H1 (cell line): ENCODE data around the gene MAFB. TPM values are rescaled to one million over a fixed set of nuclear protein-coding genes. Genes with fewer than 3 reads are reported as not detected.

Experiments used
- CTCF ChIA-PET: fragments of 300-600 bp; sonication (Branson Sonifier 250); formaldehyde crosslinking; loops from one replicate; lab custom pipeline; 2021; ENCODE audit not compliant: partially characterized antibody; lab: Charles Lee
- POLR2A ChIA-PET: fragments of 300-600 bp; sonication (Branson Sonifier 250); formaldehyde crosslinking; loops from one replicate; lab custom pipeline; 2021; ENCODE audit warnings: inconsistent platforms; ENCODE audit not compliant: partially characterized antibody; lab: Charles Lee
- DNase-seq, 2 experiments: peaks; one replicate each; pipeline versions ENCODE4 v3.0.0 to v3.0.0-alpha.2; 2010 to 2022; ENCODE audit warnings: low spot score in 2 of 2, low read depth in 1 of 2, mixed read lengths in 1 of 2
- FAIRE-seq: peaks from 2 replicates; lab custom pipeline; 2011; peaks lifted over from hg19 to GRCh38; lab: Jason Lieb, UNC
- H2AFZ ChIP-seq: 2 replicates; pipeline ENCODE4 v1.8.1; 2012; ENCODE audit warnings: low read length, inconsistent platforms
- H2AK5ac ChIP-seq: 2 replicates; pipeline ENCODE4 v1.6.1; 2013; ENCODE audit warnings: low read depth, low read length
- H2BK120ac ChIP-seq: replicated peaks from 2 replicates; pipeline ENCODE3; 2013; ENCODE audit warnings: low read depth, low read length, inconsistent platforms
- H2BK12ac ChIP-seq: 2 replicates; pipeline ENCODE4 v1.6.1; 2013; ENCODE audit warnings: low read depth, low read length
- H2BK15ac ChIP-seq: 2 replicates; pipeline ENCODE4 v1.6.1; 2013; ENCODE audit warnings: low read length
- H2BK20ac ChIP-seq: 2 replicates; pipeline ENCODE4 v1.6.1; 2013; ENCODE audit warnings: low read length
- H2BK5ac ChIP-seq: 2 replicates; pipeline ENCODE4 v1.6.1; 2013; ENCODE audit warnings: low read depth, low read length
- H3K14ac ChIP-seq: 2 replicates; pipeline ENCODE4 v1.6.1; 2013; ENCODE audit warnings: inconsistent platforms; ENCODE audit not compliant: insufficient read length
- H3K18ac ChIP-seq: 2 replicates; pipeline ENCODE4 v1.6.1; 2013; ENCODE audit warnings: low read length; ENCODE audit errors: extremely low read depth
- H3K23ac ChIP-seq: 2 replicates; pipeline ENCODE4 v1.6.1; 2013; ENCODE audit warnings: inconsistent platforms; ENCODE audit not compliant: insufficient read length
- H3K23me2 ChIP-seq: 2 replicates; pipeline ENCODE4 v1.6.1; 2013; ENCODE audit warnings: low read depth, low read length
- H3K27ac ChIP-seq: 2 replicates; pipeline ENCODE4 v1.6.1; 2011; ENCODE audit warnings: low read depth, low read length, inconsistent platforms
- H3K27me3 ChIP-seq, 4 experiments: replicated peaks in 1 of 4; 1 replicate in 1 of 4; 2 replicates in 3 of 4; pipeline versions ENCODE4 v1.6.1 to v1.8.1; 2011 to 2013; ENCODE audit warnings: low read length in 3 of 4, mild to moderate bottlenecking in 3 of 4, inconsistent platforms in 2 of 4, mixed read lengths in 2 of 4, moderate library complexity in 1 of 4; ENCODE audit not compliant: control insufficient read depth in 3 of 4, insufficient read depth in 3 of 4; ENCODE audit errors: extremely low read depth in 1 of 4
- H3K36me3 ChIP-seq, 4 experiments: 2 replicates each; pipeline versions ENCODE4 v1.6.1 to v1.8.1; 2011 to 2013; ENCODE audit warnings: mild to moderate bottlenecking in 4 of 4, low read length in 3 of 4, moderate library complexity in 2 of 4, control low read depth in 1 of 4, inconsistent platforms in 1 of 4; ENCODE audit not compliant: insufficient read depth in 4 of 4, control insufficient read depth in 2 of 4
- H3K4ac ChIP-seq: replicated peaks from 2 replicates; pipeline ENCODE3; 2013; ENCODE audit warnings: low read length, low read depth, mixed read lengths, inconsistent platforms; ENCODE audit not compliant: insufficient read length
- H3K4me1 ChIP-seq, 4 experiments: replicated peaks in 1 of 4; 1 replicate in 1 of 4; 2 replicates in 3 of 4; pipeline versions ENCODE4 v1.6.1 to v1.8.1; 2011 to 2013; ENCODE audit warnings: low read length in 3 of 4, inconsistent platforms in 2 of 4, mixed read lengths in 1 of 4; ENCODE audit not compliant: insufficient read depth in 4 of 4, control insufficient read depth in 3 of 4
- H3K4me2 ChIP-seq, 2 experiments: 2 replicates each; pipeline versions ENCODE4 v1.6.1 to v1.8.1; 2011 to 2013; ENCODE audit warnings: low read depth in 2 of 2, low read length in 2 of 2, control low read depth in 1 of 2, inconsistent platforms in 1 of 2, mild to moderate bottlenecking in 1 of 2; ENCODE audit not compliant: insufficient read depth in 1 of 2
- H3K4me3 ChIP-seq, 4 experiments: fragments of 200-600, 300-600 bp in 1 of 4; sonication (generic), shearing (Covaris generic), sonication (Bioruptor Twin) in 1 of 4; 2 replicates each; pipeline versions ENCODE4 v1.5.1 to v1.8.1; 2011 to 2016; ENCODE audit warnings: low read length in 4 of 4, low read depth in 3 of 4, control low read depth in 2 of 4, inconsistent platforms in 2 of 4, mild to moderate bottlenecking in 2 of 4, mixed read lengths in 1 of 4, moderate library complexity in 1 of 4; ENCODE audit not compliant: insufficient read depth in 2 of 4; ENCODE audit errors: extremely low read depth in 1 of 4
- H3K56ac ChIP-seq: replicated peaks from 2 replicates; pipeline ENCODE3; 2013; ENCODE audit warnings: low read depth, mild to moderate bottlenecking, mixed read lengths, low read length, inconsistent platforms; ENCODE audit not compliant: insufficient read length
- H3K79me1 ChIP-seq: 2 replicates; pipeline ENCODE4 v1.6.1; 2013; ENCODE audit warnings: low read depth, low read length, control low read depth
- H3K79me2 ChIP-seq, 2 experiments: 2 replicates each; pipeline versions ENCODE4 v1.6.1 to v1.8.1; 2012 to 2013; ENCODE audit warnings: low read length in 2 of 2, mild to moderate bottlenecking in 2 of 2, inconsistent platforms in 1 of 2; ENCODE audit not compliant: insufficient read depth in 2 of 2, control insufficient read depth in 1 of 2
- H3K9ac ChIP-seq, 4 experiments: replicated peaks in 1 of 4; 1 replicate in 1 of 4; 2 replicates in 3 of 4; pipeline versions ENCODE4 v1.6.1 to v1.8.1; 2011 to 2013; ENCODE audit warnings: low read depth in 3 of 4, low read length in 3 of 4, control low read depth in 2 of 4, mild to moderate bottlenecking in 2 of 4, moderate library complexity in 2 of 4, inconsistent platforms in 1 of 4; ENCODE audit errors: extremely low read depth in 1 of 4
- H3K9me3 ChIP-seq, 2 experiments: 2 replicates each; pipeline versions ENCODE4 v1.6.1 to v1.8.1; 2012 to 2013; ENCODE audit warnings: mild to moderate bottlenecking in 2 of 2, moderate library complexity in 2 of 2, control low read depth in 1 of 2, inconsistent platforms in 1 of 2, low read depth in 1 of 2, low read length in 1 of 2, mixed read lengths in 1 of 2; ENCODE audit not compliant: insufficient read depth in 2 of 2
- H4K20me1 ChIP-seq, 2 experiments: replicated peaks in 1 of 2; 2 replicates each; pipeline versions ENCODE3 to v1.8.1; 2011 to 2013; ENCODE audit warnings: inconsistent platforms in 2 of 2, low read length in 2 of 2, mild to moderate bottlenecking in 1 of 2; ENCODE audit not compliant: insufficient read depth in 2 of 2, control insufficient read depth in 1 of 2
- H4K5ac ChIP-seq: 2 replicates; pipeline ENCODE4 v1.6.1; 2013; ENCODE audit warnings: low read length, low read depth, mixed read lengths, inconsistent platforms; ENCODE audit not compliant: insufficient read length
- H4K8ac ChIP-seq: 2 replicates; pipeline ENCODE4 v1.8.0; 2013; ENCODE audit warnings: mild to moderate bottlenecking, moderate library complexity, low read length, inconsistent platforms; ENCODE audit not compliant: insufficient read depth; ENCODE audit errors: extremely low read depth
- H4K91ac ChIP-seq: replicated peaks from 2 replicates; pipeline ENCODE3; 2013; ENCODE audit warnings: low read length, mixed read lengths, inconsistent platforms; ENCODE audit not compliant: insufficient read length
- CEBPB ChIP-seq: IDR thresholded peaks from 2 replicates; pipeline ENCODE4 v1.6.1; 2012; ENCODE audit warnings: low read depth, low read length
- WGBS, 2 experiments: shearing (Covaris generic) in 1 of 2; methylation state at CpG; one replicate each; pipeline versions ENCODE4 v1.1.6 to v1.1.7; 2013 to 2015; ENCODE audit warnings: low lambda C conversion rate in 2 of 2, mixed read lengths in 2 of 2, inconsistent platforms in 1 of 2, low coverage in 1 of 2, missing lambda C conversion rate in 1 of 2; ENCODE audit not compliant: insufficient replicate concordance in 2 of 2, insufficient coverage in 1 of 2, insufficient read length in 1 of 2; ENCODE audit errors: extremely low coverage in 1 of 2, missing lambda C conversion rate in 1 of 2; 5-methylcytosine and 5-hydroxymethylcytosine counted together
- polyA plus RNA-seq, 7 experiments: library from polyadenylated mRNA; depleted of rRNA in 3 of 7; stranded (reverse) in 5 of 7; unstranded in 2 of 7; fragments of >200 nt in 5 of 7; fragments of 200-250 nt in 2 of 7; gene quantifications; 1 replicate in 5 of 7; 2 replicates in 1 of 7; 4 replicates in 1 of 7; pipeline versions ENCODE4 v1.2.1 to v1.2.3, GENCODE V29; 2011 to 2013; ENCODE audit warnings: missing spikeins in 2 of 7, mixed read lengths in 2 of 7
- total RNA-seq: library from RNA; stranded (reverse); fragmentation: NEBNext Ultra II Directional; extraction: Animal tissue kit (Norgen Biotek cat#: 25700); gene quantifications from 2 replicates; pipeline ENCODE4 v1.2.1, GENCODE V29; 2021

The MAFB gene
- total and polyA plus RNA-seq, 2 of the 8 experiments (the other 6 are each of a cell fraction or from before 2014, with no cell fraction given) = 0.83 to 1.8 TPM

DNA sequence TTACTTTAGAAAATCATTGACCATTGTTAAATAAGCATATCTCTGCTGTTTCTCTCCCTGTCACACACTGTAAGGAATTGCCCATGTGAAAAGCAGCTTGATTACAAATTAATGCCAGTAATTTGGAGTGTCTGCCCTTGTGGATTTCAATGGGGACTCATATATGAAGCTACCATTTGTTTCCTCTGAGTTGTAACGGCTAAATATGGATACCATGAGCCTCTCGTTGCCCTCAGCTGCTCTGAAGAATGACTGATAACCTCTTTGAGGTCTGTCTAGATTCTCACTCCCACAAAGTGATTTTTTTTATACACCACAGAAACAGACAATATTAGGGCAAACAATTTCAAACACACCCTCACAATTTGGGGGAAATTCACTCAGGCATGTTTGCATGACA lies 40.0 kb upstream of the MAFB start:
- no peak overlapping the region for H2AFZ ChIP-seq
- no peaks in the 10 kb centered on the region for H3K27me3 ChIP-seq
- no peaks in the 10 kb centered on the region for H3K23me2 ChIP-seq
- no peak overlapping the region for H2BK20ac ChIP-seq
- no peak overlapping the region for H3K4me3 ChIP-seq
- no peaks in the 10 kb centered on the region for H4K20me1 ChIP-seq
- H3K9ac ChIP-seq = no peak overlapping the region
- no peak overlapping the region for H2AK5ac ChIP-seq
- H2BK5ac ChIP-seq = no peak overlapping the region
- no peak overlapping the region for H3K14ac ChIP-seq
- no peak for DNase-seq
- ChIA-PET POLR2A (no interaction called here), CTCF (interaction anchor here (0.7 to 0.9 kb wide), 2 partner anchors 9 to 434 kb away, joined by 3 read pairs; no protein-coding TSS in a partner anchor)
- no peak overlapping the region for H3K23ac ChIP-seq
- WGBS, 2 experiments = 80% methylated on average over 2 of the region's 2 CpGs; no CpG with 5 or more reads in 1 of the 2 experiments
- no peak overlapping the region for H3K27ac ChIP-seq
- H4K91ac ChIP-seq = no peak overlapping the region
- no peak for FAIRE-seq
- no peak overlapping the region for H2BK120ac ChIP-seq
- H4K8ac ChIP-seq = no peak overlapping the region
- H3K56ac ChIP-seq = no peak overlapping the region
- H3K18ac ChIP-seq = no peak overlapping the region
- H4K5ac ChIP-seq = no peak overlapping the region
- no peak for TF ChIP-seq CEBPB
- TF ChIP-seq, all 59 proteins: peak for 0
- Histone ChIP-seq H3K4me2 (no peak overlapping the region), H3K79me2 (no peaks in the 10 kb centered on the region), H3K36me3 (no peaks in the 10 kb centered on the region), H2BK12ac (no peak overlapping the region), H2BK15ac (no peak overlapping the region), H3K4me1 (peaks cover 0 to 2% (median 0%) of the 10 kb centered on the region in 4 experiments; a peak in 1 of 7 replicates), H3K79me1 (no peaks in the 10 kb centered on the region), H3K9me3 (no peaks in the 10 kb centered on the region), H3K4ac (no peak overlapping the region)
